Neural progenitor cell (in vitro differentiated cells): ENCODE data around the gene ZBTB42. TPM values are rescaled to one million over a fixed set of nuclear protein-coding genes. Genes with fewer than 3 reads are reported as not detected.

Experiments used
- DNase-seq: peaks from one replicate; pipeline ENCODE4 v3.0.0-alpha.2; 2016; ENCODE audit warnings: low spot score
- H2AFZ ChIP-seq: fragments of 200-600 bp; sonication (generic); replicated peaks from 2 replicates; pipeline ENCODE4 v1.6.1; 2016; ENCODE audit warnings: antibody characterized with exemption
- H3F3A ChIP-seq: fragments of 200-600 bp; sonication (generic); 2 replicates; pipeline ENCODE4 v1.6.1; 2016; ENCODE audit warnings: antibody characterized with exemption, low read depth
- H3K27ac ChIP-seq: fragments of 200-600 bp; sonication (generic); 2 replicates; pipeline ENCODE4 v1.5.1; 2016; ENCODE audit warnings: mild to moderate bottlenecking
- H3K27me3 ChIP-seq: fragments of 200-600 bp; sonication (generic); 2 replicates; pipeline ENCODE4 v1.6.1; 2016; ENCODE audit warnings: mild to moderate bottlenecking, moderate library complexity
- H3K36me3 ChIP-seq: fragments of 200-600 bp; sonication (generic); 2 replicates; pipeline ENCODE4 v1.5.1; 2016
- H3K4me1 ChIP-seq: fragments of 200-600 bp; sonication (generic); 2 replicates; pipeline ENCODE4 v1.6.1; 2016; ENCODE audit warnings: mixed run types
- H3K4me2 ChIP-seq: fragments of 200-600 bp; sonication (generic); 2 replicates; pipeline ENCODE4 v1.6.1; 2016
- H3K4me3 ChIP-seq: fragments of 200-600 bp; sonication (generic); 2 replicates; pipeline ENCODE4 v1.5.1; 2016
- H3K79me2 ChIP-seq: fragments of 200-600 bp; sonication (generic); 2 replicates; pipeline ENCODE4 v1.6.1; 2016; ENCODE audit warnings: low read depth
- H3K9ac ChIP-seq: fragments of 200-600 bp; sonication (generic); 2 replicates; pipeline ENCODE4 v1.6.1; 2016
- H3K9me3 ChIP-seq: fragments of 200-600 bp; sonication (generic); 2 replicates; pipeline ENCODE4 v1.5.1; 2016; ENCODE audit warnings: low read depth
- H4K20me1 ChIP-seq: fragments of 200-600 bp; sonication (generic); 2 replicates; pipeline ENCODE4 v1.6.1; 2016; ENCODE audit warnings: low read depth
- H3K27ac Mint-ChIP-seq: 3 replicates; pipeline ENCODE4 v1.8.0; 2021; ENCODE audit warnings: mixed read lengths
- H3K27me3 Mint-ChIP-seq: 2 replicates; pipeline ENCODE4 v1.8.0; 2022; ENCODE audit warnings: low read depth, mild to moderate bottlenecking, inconsistent platforms, moderate library complexity, mixed read lengths; ENCODE audit not compliant: insufficient read depth
- H3K36me3 Mint-ChIP-seq: 3 replicates; pipeline ENCODE4 v1.8.0; 2021; ENCODE audit warnings: mixed read lengths
- H3K4me1 Mint-ChIP-seq: 3 replicates; pipeline ENCODE4 v1.8.0; 2021; ENCODE audit warnings: mixed read lengths
- H3K4me3 Mint-ChIP-seq: 3 replicates; pipeline ENCODE4 v1.8.0; 2021; ENCODE audit warnings: mild to moderate bottlenecking, moderate library complexity, mixed read lengths
- H3K9me3 Mint-ChIP-seq: 3 replicates; pipeline ENCODE4 v1.8.0; 2020; ENCODE audit warnings: mixed read lengths
- EZH2 ChIP-seq: fragments of 200-600 bp; sonication (generic); IDR thresholded peaks from 2 replicates; pipeline ENCODE4 v1.6.1; 2017; ENCODE audit warnings: antibody characterized with exemption, mild to moderate bottlenecking, moderate library complexity
- EZH2phosphoT487 ChIP-seq: fragments of 200-600 bp; sonication (generic); IDR thresholded peaks from 2 replicates; pipeline ENCODE4 v1.6.1; 2017; ENCODE audit warnings: antibody characterized with exemption
- total RNA-seq: library from RNA; depleted of rRNA; stranded (reverse); fragments of >200 nt; gene quantifications from 2 replicates; pipeline ENCODE4 v1.2.3, GENCODE V29; 2015; ENCODE audit warnings: low replicate concordance
- TF ChIP-seq, protein P1 (sequence below): fragments of 200-600 bp; sonication (generic); IDR thresholded peaks from 2 replicates; pipeline ENCODE4 v1.5.1; 2017; ENCODE audit warnings: antibody characterized with exemption, mild to moderate bottlenecking

ZBTB42 gene
- total RNA-seq, 1 donor from 2014 or later, result 0.41 TPM

DNA sequence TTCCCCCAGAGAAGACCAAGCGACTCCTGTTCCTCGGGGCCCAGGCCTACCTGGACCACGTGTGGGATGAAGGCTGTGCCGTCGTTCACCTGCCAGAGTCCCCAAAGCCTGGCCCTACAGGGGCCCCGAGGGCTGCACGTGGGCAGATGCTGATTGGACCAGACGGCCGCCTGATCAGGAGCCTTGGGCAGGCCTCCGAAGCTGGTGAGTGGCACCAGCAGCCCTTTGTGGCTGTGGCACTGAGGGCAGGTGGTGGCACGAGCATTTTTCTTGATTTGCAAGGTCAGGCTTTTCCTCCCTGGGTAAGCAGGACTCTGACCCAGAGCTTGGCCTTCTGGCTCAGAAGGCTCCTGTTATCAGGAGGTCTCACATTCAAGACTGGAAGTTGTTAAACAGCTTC is 45.3 kb upstream of the ZBTB42 start:
- H3K79me2 ChIP-seq, result peaks cover 41% of the 10 kb centered on the region
- peaks cover 23% of the 10 kb centered on the region for H3K4me1 Mint-ChIP-seq
- no peaks in the 10 kb centered on the region for H3K36me3 ChIP-seq

DNA sequence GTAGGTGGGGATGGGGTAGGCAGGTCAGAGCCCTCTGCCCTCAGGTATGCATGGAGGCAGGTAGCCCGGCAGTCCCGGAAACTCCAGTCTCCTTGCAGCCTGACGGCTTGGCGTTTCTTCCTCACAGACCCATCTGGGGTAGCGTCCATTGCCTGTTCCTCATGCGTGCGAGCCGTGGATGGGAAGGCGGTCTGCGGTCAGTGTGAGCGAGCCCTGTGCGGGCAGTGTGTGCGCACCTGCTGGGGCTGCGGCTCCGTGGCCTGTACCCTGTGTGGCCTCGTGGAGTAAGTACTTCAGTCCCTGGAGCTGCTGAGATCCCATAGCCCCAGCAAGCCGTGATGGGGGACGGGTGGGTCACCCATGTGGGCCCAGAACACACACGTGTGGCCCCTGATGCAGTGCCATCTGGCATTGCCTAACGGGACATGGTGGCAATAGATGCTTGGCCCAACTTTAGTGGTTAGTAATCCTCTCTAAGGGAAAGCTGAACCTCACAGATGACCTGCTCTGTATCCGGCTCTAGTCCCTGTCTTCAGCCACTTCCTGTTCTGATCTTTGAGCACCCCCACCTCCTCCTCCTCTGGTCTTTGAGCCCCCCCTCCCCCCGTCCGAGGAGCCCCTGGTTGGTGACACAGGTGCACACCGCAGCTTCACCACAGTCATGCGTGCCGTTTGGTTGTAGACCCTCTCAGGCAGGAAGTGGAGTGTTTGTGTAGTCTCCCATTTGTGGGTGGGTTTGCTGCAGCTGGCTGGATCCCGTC is 44.2 kb upstream of the ZBTB42 start:
- peaks cover 18% of the 10 kb centered on the region for H3K36me3 Mint-ChIP-seq
- no peak overlapping the region for H3K27ac Mint-ChIP-seq
- H3K79me2 ChIP-seq, result peaks cover 41% of the 10 kb centered on the region
- H3F3A ChIP-seq, result peaks cover 5% of the 10 kb centered on the region
- H3K27me3 ChIP-seq, result no peaks in the 10 kb centered on the region
- H3K9me3 ChIP-seq, result no peaks in the 10 kb centered on the region
- H3K27ac ChIP-seq, result no peak overlapping the region
- H3K9ac ChIP-seq, result no peak overlapping the region
- H3K4me3 ChIP-seq, result no peak overlapping the region
- TF ChIP-seq, protein P1, sequence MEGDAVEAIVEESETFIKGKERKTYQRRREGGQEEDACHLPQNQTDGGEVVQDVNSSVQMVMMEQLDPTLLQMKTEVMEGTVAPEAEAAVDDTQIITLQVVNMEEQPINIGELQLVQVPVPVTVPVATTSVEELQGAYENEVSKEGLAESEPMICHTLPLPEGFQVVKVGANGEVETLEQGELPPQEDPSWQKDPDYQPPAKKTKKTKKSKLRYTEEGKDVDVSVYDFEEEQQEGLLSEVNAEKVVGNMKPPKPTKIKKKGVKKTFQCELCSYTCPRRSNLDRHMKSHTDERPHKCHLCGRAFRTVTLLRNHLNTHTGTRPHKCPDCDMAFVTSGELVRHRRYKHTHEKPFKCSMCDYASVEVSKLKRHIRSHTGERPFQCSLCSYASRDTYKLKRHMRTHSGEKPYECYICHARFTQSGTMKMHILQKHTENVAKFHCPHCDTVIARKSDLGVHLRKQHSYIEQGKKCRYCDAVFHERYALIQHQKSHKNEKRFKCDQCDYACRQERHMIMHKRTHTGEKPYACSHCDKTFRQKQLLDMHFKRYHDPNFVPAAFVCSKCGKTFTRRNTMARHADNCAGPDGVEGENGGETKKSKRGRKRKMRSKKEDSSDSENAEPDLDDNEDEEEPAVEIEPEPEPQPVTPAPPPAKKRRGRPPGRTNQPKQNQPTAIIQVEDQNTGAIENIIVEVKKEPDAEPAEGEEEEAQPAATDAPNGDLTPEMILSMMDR, result no peak
- TF ChIP-seq EZH2 (no peak), EZH2phosphoT487 (no peak)
- H4K20me1 ChIP-seq, result peaks cover 76% of the 10 kb centered on the region
- H3K36me3 ChIP-seq, result no peaks in the 10 kb centered on the region
- peaks cover 4% of the 10 kb centered on the region for H3K27me3 Mint-ChIP-seq
- H3K4me2 ChIP-seq, result no peak overlapping the region
- no peak overlapping the region for H2AFZ ChIP-seq
- H3K4me1 ChIP-seq, result peaks cover 10% of the 10 kb centered on the region
- H3K9me3 Mint-ChIP-seq, result peaks cover 3% of the 10 kb centered on the region
- H3K4me1 Mint-ChIP-seq, result peaks cover 23% of the 10 kb centered on the region
- DNase-seq, result no peak
- H3K4me3 Mint-ChIP-seq, result peak overlapping the region; percentile 18

More for the DNA sequence above, 45.3 kb upstream of the ZBTB42 start:
- Mint-ChIP-seq H3K9me3 (peaks cover 3% of the 10 kb centered on the region), H3K27ac (no peak overlapping the region), H3K27me3 (peaks cover 4% of the 10 kb centered on the region), H3K36me3 (peaks cover 9% of the 10 kb centered on the region), H3K4me3 (no peak overlapping the region)
- Histone ChIP-seq H3K9ac (no peak overlapping the region), H3K4me3 (no peak overlapping the region), H3F3A (peaks cover 5% of the 10 kb centered on the region), H3K4me1 (peaks cover 10% of the 10 kb centered on the region), H3K27ac (no peak overlapping the region), H3K4me2 (no peak overlapping the region), H4K20me1 (peaks cover 69% of the 10 kb centered on the region), H2AFZ (no peak overlapping the region), H3K27me3 (no peaks in the 10 kb centered on the region), H3K9me3 (no peaks in the 10 kb centered on the region)
- TF ChIP-seq, protein P1, result no peak
- no peak for TF ChIP-seq EZH2phosphoT487
- no peak for TF ChIP-seq EZH2
- no peak for DNase-seq

DNA sequence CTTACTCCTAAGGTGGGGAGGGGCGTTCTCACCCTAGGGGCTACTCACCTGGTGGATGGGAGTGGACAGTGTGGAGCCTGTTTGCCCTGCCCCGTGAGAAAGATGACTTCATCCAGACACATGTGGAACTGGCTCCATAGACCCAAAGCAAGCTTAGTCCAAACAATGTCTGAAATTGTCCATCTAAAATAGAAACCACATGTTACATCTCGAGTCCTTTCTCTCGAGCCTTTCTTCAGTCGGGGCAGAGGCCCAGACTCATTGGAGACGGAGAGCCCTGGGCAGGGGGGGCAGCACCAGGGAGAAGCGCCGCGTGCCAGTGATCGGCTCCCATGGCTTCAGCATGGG is 43.7 kb upstream of the ZBTB42 start:
- H3K27me3 ChIP-seq, result no peaks in the 10 kb centered on the region
- H3K9ac ChIP-seq, result no peak overlapping the region
- no peak overlapping the region for H2AFZ ChIP-seq
- no peak overlapping the region for H3K27ac Mint-ChIP-seq
- no peak overlapping the region for H3K4me3 Mint-ChIP-seq
- DNase-seq, result no peak
- H4K20me1 ChIP-seq, result peaks cover 76% of the 10 kb centered on the region
- H3K36me3 ChIP-seq, result no peaks in the 10 kb centered on the region
- peaks cover 21% of the 10 kb centered on the region for H3K36me3 Mint-ChIP-seq
- peaks cover 23% of the 10 kb centered on the region for H3K4me1 Mint-ChIP-seq
- H3K9me3 Mint-ChIP-seq, result peaks cover 3% of the 10 kb centered on the region
- no peak overlapping the region for H3K4me2 ChIP-seq
- H3K4me3 ChIP-seq, result no peak overlapping the region
- peaks cover 4% of the 10 kb centered on the region for H3K27me3 Mint-ChIP-seq
- peaks cover 41% of the 10 kb centered on the region for H3K79me2 ChIP-seq
- no peaks in the 10 kb centered on the region for H3K9me3 ChIP-seq
- H3K4me1 ChIP-seq, result peaks cover 7% of the 10 kb centered on the region
- peaks cover 2% of the 10 kb centered on the region for H3F3A ChIP-seq
- H3K27ac ChIP-seq, result no peak overlapping the region
- TF ChIP-seq, protein P1, result no peak
- no peak for TF ChIP-seq EZH2phosphoT487
- no peak for TF ChIP-seq EZH2
